SK-N-SH treated with all-trans-retinoic acid at 6 μM for 48 hours (cell line): ENCODE results near the gene RELT.

Experiments used
- CREB5 ChIP-seq: fragments of 250-450 bp; sonication (Bioruptor Pico); IDR thresholded peaks from 2 replicates; pipeline ENCODE4 v1.5.1; 2020; ENCODE audit warnings: low read depth, mild to moderate bottlenecking, moderate library complexity
- PATZ1 ChIP-seq: fragments of 250-450 bp; sonication (Bioruptor Pico); IDR thresholded peaks from 2 replicates; pipeline ENCODE4 v1.8.0; 2020; ENCODE audit warnings: mild to moderate bottlenecking, moderate library complexity, borderline replicate concordance
- ZC3H10 ChIP-seq: fragments of 250-450 bp; sonication (Bioruptor Pico); IDR thresholded peaks from 2 replicates; pipeline ENCODE4 v1.5.1; 2021; ENCODE audit warnings: mild to moderate bottlenecking, moderate library complexity

- TF ChIP-seq CREB5 (CRISPR knock-in tag) (no peak), PATZ1 (CRISPR knock-in tag) (no peak), ZC3H10 (CRISPR knock-in tag) (no peak)
Observed at GRCh38 chr11:73414977-73415651, 38.9 kb downstream of the RELT start.
